Central memory CD4-positive, alpha-beta T cell (primary cell): ENCODE results near the gene UBE3B.

ENCODE experiments used
- DNase-seq: peaks from one replicate; pipeline ENCODE4 v3.0.0; 2022

UBE3B gene

GRCh38 chr12:109555431-109556315 lies 78.2 kb downstream of the UBE3B start:
- no peak for DNase-seq

GRCh38 chr12:109557200-109557599 lies 79.8 kb downstream of the UBE3B start:
- no peak for DNase-seq

- no peak for DNase-seq
Observed at GRCh38 chr12:109557805-109558204, 80.4 kb downstream of the UBE3B start.

- no peak for DNase-seq
Observed at GRCh38 chr12:109558374-109559199, 81.2 kb downstream of the UBE3B start.

GRCh38 chr12:109559200-109559505 lies 81.7 kb downstream of the UBE3B start:
- no peak for DNase-seq

- no peak for DNase-seq
Observed at GRCh38 chr12:109559601-109560000, 82.2 kb downstream of the UBE3B start.

GRCh38 chr12:109560867-109561710 lies 83.7 kb downstream of the UBE3B start:
- no peak for DNase-seq

- DNase-seq = no peak
Observed at GRCh38 chr12:109561711-109562030, 84.2 kb downstream of the UBE3B start.

GRCh38 chr12:109562871-109563270 lies 85.4 kb downstream of the UBE3B start:
- no peak for DNase-seq

GRCh38 chr12:109563291-109564284 lies 86.2 kb downstream of the UBE3B start:
- no peak for DNase-seq

- no peak for DNase-seq
Observed at GRCh38 chr12:109566424-109566823, 89.0 kb downstream of the UBE3B start.

- no peak for DNase-seq
Observed at GRCh38 chr12:109567296-109567695, 89.9 kb downstream of the UBE3B start.

GRCh38 chr12:109567967-109568366 lies 90.5 kb downstream of the UBE3B start:
- DNase-seq = no peak

GRCh38 chr12:109568486-109568885 lies 91.1 kb downstream of the UBE3B start:
- no peak for DNase-seq

GRCh38 chr12:109571773-109572505 lies 94.5 kb downstream of the UBE3B start:
- DNase-seq = no peak

GRCh38 chr12:109572506-109572845 lies 95.0 kb downstream of the UBE3B start:
- DNase-seq = no peak

- DNase-seq = peak; percentile 99
Observed at GRCh38 chr12:109573029-109573913, 95.8 kb downstream of the UBE3B start, which contains the start of the genes MMAB and MVK. Gene MMAB, minus strand, starts transcription at chr12:109573504. Its CDS starts 24 bp downstream, at chr12:109573480. Gene MVK, plus strand, starts transcription at chr12:109573794. Its CDS starts 1,029 bp downstream, at chr12:109574823.

GRCh38 chr12:109573914-109574244 lies 96.4 kb downstream of the UBE3B start:
- no peak for DNase-seq

- no peak for DNase-seq
Observed at GRCh38 chr12:109575683-109576082, 98.2 kb downstream of the UBE3B start.

GRCh38 chr12:109577311-109577710 lies 99.9 kb downstream of the UBE3B start:
- DNase-seq = no peak
